ENCODE measurements around the gene C16orf78. TPM values are rescaled to one million over a fixed set of nuclear protein-coding genes. Genes with fewer than 3 reads are reported as not detected.

The C16orf78 gene
- total RNA-seq, 1 experiment from 2014 or later = not detected

GRCh38 chr16:49405123-49405522 lies 31.5 kb downstream of the C16orf78 start:
- peaks cover 3% of the 10 kb centered on the region for H3K4me1 Mint-ChIP-seq
- ATAC-seq (no peak), DNase-seq (ENCODE audit: low spot score) (no peak)
- H3K27me3 Mint-ChIP-seq (ENCODE audit: low read depth) = peaks cover 2% of the 10 kb centered on the region; the same call in 1 of the 2 replicates
- POLR2A ChIA-PET = no interaction called here
- TF ChIP-seq ZNF671 (CRISPR knock-in tag; IDR thresholded peaks at IDR 0.05) (no peak), ATF6 (CRISPR knock-in tag; IDR thresholded peaks at IDR 0.05) (no peak), EMX1 (CRISPR knock-in tag; IDR thresholded peaks at IDR 0.05) (no peak), CREM (CRISPR knock-in tag; IDR thresholded peaks at IDR 0.05) (no peak), NFE2L1 (CRISPR knock-in tag; IDR thresholded peaks at IDR 0.05) (no peak)
- TF ChIP-seq, protein P1, sequence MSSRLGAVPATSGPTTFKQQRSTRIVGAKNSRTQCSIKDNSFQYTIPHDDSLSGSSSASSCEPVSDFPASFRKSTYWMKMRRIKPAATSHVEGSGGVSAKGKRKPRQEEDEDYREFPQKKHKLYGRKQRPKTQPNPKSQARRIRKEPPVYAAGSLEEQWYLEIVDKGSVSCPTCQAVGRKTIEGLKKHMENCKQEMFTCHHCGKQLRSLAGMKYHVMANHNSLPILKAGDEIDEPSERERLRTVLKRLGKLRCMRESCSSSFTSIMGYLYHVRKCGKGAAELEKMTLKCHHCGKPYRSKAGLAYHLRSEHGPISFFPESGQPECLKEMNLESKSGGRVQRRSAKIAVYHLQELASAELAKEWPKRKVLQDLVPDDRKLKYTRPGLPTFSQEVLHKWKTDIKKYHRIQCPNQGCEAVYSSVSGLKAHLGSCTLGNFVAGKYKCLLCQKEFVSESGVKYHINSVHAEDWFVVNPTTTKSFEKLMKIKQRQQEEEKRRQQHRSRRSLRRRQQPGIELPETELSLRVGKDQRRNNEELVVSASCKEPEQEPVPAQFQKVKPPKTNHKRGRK (CRISPR knock-in tag; IDR thresholded peaks at IDR 0.05; ENCODE audit: borderline replicate concordance) = no peak
- TF ChIP-seq, protein P2, sequence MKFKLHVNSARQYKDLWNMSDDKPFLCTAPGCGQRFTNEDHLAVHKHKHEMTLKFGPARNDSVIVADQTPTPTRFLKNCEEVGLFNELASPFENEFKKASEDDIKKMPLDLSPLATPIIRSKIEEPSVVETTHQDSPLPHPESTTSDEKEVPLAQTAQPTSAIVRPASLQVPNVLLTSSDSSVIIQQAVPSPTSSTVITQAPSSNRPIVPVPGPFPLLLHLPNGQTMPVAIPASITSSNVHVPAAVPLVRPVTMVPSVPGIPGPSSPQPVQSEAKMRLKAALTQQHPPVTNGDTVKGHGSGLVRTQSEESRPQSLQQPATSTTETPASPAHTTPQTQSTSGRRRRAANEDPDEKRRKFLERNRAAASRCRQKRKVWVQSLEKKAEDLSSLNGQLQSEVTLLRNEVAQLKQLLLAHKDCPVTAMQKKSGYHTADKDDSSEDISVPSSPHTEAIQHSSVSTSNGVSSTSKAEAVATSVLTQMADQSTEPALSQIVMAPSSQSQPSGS (CRISPR knock-in tag; IDR thresholded peaks at IDR 0.05; ENCODE audit: borderline replicate concordance, low read depth) = no peak
- TF ChIP-seq, protein P3, sequence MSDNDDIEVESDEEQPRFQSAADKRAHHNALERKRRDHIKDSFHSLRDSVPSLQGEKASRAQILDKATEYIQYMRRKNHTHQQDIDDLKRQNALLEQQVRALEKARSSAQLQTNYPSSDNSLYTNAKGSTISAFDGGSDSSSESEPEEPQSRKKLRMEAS (CRISPR knock-in tag; IDR thresholded peaks at IDR 0.05) = no peak
- H3K9me3 Mint-ChIP-seq = peaks cover 21% of the 10 kb centered on the region
- CTCF ChIA-PET = interaction anchor here (1.0 to 1.5 kb wide), 2 partner anchors 56 to 516 kb away, joined by 3 to 7 read pairs; no protein-coding TSS in a partner anchor
- H3K36me3 Mint-ChIP-seq = peaks cover 9% of the 10 kb centered on the region
- H3K4me3 Mint-ChIP-seq = no peak overlapping the region
- no peak overlapping the region for H3K27ac Mint-ChIP-seq

- no peak overlapping the region for H3K4me3 Mint-ChIP-seq
- CTCF ChIA-PET = interaction anchor here (1.0 to 1.5 kb wide), 2 partner anchors 56 to 516 kb away, joined by 3 to 7 read pairs; no protein-coding TSS in a partner anchor
- POLR2A ChIA-PET = no interaction called here
- H3K27ac Mint-ChIP-seq = no peak overlapping the region
- H3K36me3 Mint-ChIP-seq = peaks cover 9% of the 10 kb centered on the region
- H3K9me3 Mint-ChIP-seq = peaks cover 21% of the 10 kb centered on the region
- H3K4me1 Mint-ChIP-seq = peaks cover 3% of the 10 kb centered on the region
- TF ChIP-seq MYBL2 (CRISPR knock-in tag; IDR thresholded peaks at IDR 0.05) = no peak
- TF ChIP-seq GRHL2 (CRISPR knock-in tag; IDR thresholded peaks at IDR 0.05; ENCODE audit: insufficient replicate concordance, severe bottlenecking) = no peak
- no peak for TF ChIP-seq SOX15 (CRISPR knock-in tag; IDR thresholded peaks at IDR 0.05)
- TF ChIP-seq ZNF317 (CRISPR knock-in tag; IDR thresholded peaks at IDR 0.05; ENCODE audit: borderline replicate concordance, low read depth) = no peak
- TF ChIP-seq ZNF281 (CRISPR knock-in tag; IDR thresholded peaks at IDR 0.05) = no peak
- TF ChIP-seq, protein P3 (CRISPR knock-in tag; IDR thresholded peaks at IDR 0.05) = no peak
- TF ChIP-seq NFATC4 (CRISPR knock-in tag; IDR thresholded peaks at IDR 0.05) = no peak
- no peak for TF ChIP-seq ZNF121 (CRISPR knock-in tag; IDR thresholded peaks at IDR 0.05)
- TF ChIP-seq, protein P4, sequence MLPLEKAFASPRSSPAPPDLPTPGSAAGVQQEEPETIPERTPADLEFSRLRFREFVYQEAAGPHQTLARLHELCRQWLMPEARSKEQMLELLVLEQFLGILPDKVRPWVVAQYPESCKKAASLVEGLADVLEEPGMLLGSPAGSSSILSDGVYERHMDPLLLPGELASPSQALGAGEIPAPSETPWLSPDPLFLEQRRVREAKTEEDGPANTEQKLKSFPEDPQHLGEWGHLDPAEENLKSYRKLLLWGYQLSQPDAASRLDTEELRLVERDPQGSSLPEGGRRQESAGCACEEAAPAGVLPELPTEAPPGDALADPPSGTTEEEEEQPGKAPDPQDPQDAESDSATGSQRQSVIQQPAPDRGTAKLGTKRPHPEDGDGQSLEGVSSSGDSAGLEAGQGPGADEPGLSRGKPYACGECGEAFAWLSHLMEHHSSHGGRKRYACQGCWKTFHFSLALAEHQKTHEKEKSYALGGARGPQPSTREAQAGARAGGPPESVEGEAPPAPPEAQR (CRISPR knock-in tag; IDR thresholded peaks at IDR 0.05) = no peak
- no peak for TF ChIP-seq MLX (CRISPR knock-in tag; IDR thresholded peaks at IDR 0.05)
- TF ChIP-seq JAZF1 (CRISPR knock-in tag; IDR thresholded peaks at IDR 0.05) = no peak
- no peak for TF ChIP-seq JUN (CRISPR knock-in tag; IDR thresholded peaks at IDR 0.05)
- TF ChIP-seq TEAD1 (CRISPR knock-in tag; IDR thresholded peaks at IDR 0.05) = no peak
- TF ChIP-seq ZNF263 (CRISPR knock-in tag; IDR thresholded peaks at IDR 0.05; ENCODE audit: low read depth) = no peak
- TF ChIP-seq, protein P5, sequence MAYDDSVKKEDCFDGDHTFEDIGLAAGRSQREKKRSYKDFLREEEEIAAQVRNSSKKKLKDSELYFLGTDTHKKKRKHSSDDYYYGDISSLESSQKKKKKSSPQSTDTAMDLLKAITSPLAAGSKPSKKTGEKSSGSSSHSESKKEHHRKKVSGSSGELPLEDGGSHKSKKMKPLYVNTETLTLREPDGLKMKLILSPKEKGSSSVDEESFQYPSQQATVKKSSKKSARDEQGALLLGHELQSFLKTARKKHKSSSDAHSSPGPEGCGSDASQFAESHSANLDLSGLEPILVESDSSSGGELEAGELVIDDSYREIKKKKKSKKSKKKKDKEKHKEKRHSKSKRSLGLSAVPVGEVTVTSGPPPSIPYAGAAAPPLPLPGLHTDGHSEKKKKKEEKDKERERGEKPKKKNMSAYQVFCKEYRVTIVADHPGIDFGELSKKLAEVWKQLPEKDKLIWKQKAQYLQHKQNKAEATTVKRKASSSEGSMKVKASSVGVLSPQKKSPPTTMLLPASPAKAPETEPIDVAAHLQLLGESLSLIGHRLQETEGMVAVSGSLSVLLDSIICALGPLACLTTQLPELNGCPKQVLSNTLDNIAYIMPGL (CRISPR knock-in tag; IDR thresholded peaks at IDR 0.05) = no peak
- TF ChIP-seq FOXJ3 (CRISPR knock-in tag; IDR thresholded peaks at IDR 0.05; ENCODE audit: borderline replicate concordance) = no peak
- no peak for TF ChIP-seq ZNF232 (CRISPR knock-in tag; IDR thresholded peaks at IDR 0.05)
- ATAC-seq (no peak), DNase-seq (ENCODE audit: low spot score) (no peak)
- peaks cover 2% of the 10 kb centered on the region; the same call in 1 of the 2 replicates for H3K27me3 Mint-ChIP-seq (ENCODE audit: low read depth)
These were observed 31.9 kb downstream of the C16orf78 start for GRCh38 chr16:49405530-49405929.

All from WTC11 (cell line).